Effector memory CD4-positive, alpha-beta T cell (primary cell): Measurements from ENCODE around the gene CPT1A.

Experiments used
- DNase-seq, 3 donors: peaks; one replicate each; pipeline ENCODE4 v3.0.0-alpha.2; 2020
- H3K27ac ChIP-seq: 2 replicates; pipeline ENCODE4 v1.7.0; 2013; ENCODE audit warnings: mild to moderate bottlenecking, low read length, moderate library complexity; ENCODE audit not compliant: insufficient read depth, poor library complexity, severe bottlenecking
- H3K27me3 ChIP-seq: replicated peaks from 2 replicates; pipeline ENCODE4 v1.7.0; 2013; ENCODE audit warnings: mild to moderate bottlenecking, low read length; ENCODE audit not compliant: insufficient read depth, control insufficient read depth, poor library complexity, severe bottlenecking
- H3K36me3 ChIP-seq: 2 replicates; pipeline ENCODE4 v1.7.0; 2013; ENCODE audit warnings: mild to moderate bottlenecking, low read length, moderate library complexity; ENCODE audit not compliant: control insufficient read depth, insufficient read depth
- H3K4me1 ChIP-seq: 2 replicates; pipeline ENCODE4 v1.7.0; 2013; ENCODE audit warnings: low read length, mild to moderate bottlenecking; ENCODE audit not compliant: control insufficient read depth, insufficient read depth, poor library complexity, severe bottlenecking
- H3K4me3 ChIP-seq: 2 replicates; pipeline ENCODE4 v1.7.0; 2013; ENCODE audit warnings: low read length, low read depth, mild to moderate bottlenecking; ENCODE audit not compliant: insufficient read depth, poor library complexity, severe bottlenecking
- H3K9me3 ChIP-seq: 2 replicates; pipeline ENCODE4 v1.7.0; 2013; ENCODE audit warnings: mild to moderate bottlenecking, low read length, moderate library complexity; ENCODE audit not compliant: control insufficient read depth

Gene CPT1A

DNA sequence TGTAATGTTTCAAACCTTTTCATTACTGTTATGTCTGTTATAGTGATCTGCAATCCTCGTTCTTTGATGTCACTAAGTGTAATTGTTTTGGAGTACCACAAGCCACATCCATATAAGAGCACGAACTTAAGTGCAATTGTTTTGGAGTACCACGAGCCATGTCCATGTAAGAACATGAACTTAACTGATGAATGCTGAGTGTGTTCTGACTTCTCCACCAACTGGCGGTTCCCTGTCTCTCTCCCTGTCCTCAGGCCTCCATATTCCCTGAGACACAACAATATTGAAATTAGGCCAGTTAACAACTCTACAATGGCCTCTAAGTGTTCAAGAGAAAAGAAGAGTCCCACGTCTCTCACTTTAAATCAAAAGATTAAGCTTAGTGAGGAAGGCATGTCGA lies 113.9 kb downstream of the CPT1A start:
- no peak for DNase-seq
- Histone ChIP-seq H3K36me3 (no peaks in the 10 kb centered on the region), H3K9me3 (no peaks in the 10 kb centered on the region), H3K27me3 (no peaks in the 10 kb centered on the region), H3K4me3 (no peak overlapping the region), H3K4me1 (no peaks in the 10 kb centered on the region), H3K27ac (no peak overlapping the region)

DNA sequence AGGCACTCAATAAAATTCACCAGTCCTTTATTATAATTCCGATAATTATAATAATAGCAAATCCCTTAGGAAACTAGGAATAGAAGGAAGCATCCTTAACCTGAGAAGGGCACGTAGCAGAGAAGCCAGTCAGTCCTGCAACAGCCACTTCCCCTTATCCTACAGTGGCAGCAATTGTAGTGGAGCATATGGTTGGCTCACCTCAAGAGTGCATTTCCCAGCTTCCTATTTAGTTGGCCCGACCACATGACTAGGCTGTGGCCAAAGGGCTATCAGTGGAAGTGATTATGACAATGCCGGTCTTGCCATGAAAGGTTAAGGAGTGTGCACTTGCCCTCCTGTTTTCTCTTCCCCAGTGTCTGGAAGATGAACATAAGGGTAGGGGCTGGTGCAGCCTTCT lies 117.4 kb downstream of the CPT1A start:
- no peak overlapping the region for H3K27ac ChIP-seq
- no peaks in the 10 kb centered on the region for H3K4me1 ChIP-seq
- H3K4me3 ChIP-seq = no peak overlapping the region
- H3K9me3 ChIP-seq = no peaks in the 10 kb centered on the region
- no peaks in the 10 kb centered on the region for H3K27me3 ChIP-seq
- H3K36me3 ChIP-seq = no peaks in the 10 kb centered on the region
- DNase-seq = no peak

DNA sequence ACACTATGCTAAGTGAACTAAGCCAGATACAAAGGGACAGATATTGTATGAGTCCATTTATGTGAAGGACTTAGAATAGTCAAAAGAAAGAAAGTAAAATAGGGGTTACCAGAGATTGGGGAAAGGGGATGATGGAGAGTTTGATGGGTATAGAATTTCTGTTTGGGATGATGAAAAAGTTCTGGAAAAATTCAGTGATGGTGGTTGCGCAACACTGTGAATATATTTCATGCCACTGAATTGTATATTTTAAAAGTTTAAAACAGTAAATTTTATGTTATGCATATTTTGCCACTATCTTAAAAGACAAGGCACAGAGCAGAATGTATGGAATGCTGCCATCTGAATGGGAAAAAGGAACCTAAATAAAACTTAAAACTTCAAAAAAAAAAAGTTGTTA lies 119.6 kb downstream of the CPT1A start:
- Histone ChIP-seq H3K27me3 (no peaks in the 10 kb centered on the region), H3K4me3 (no peak overlapping the region), H3K4me1 (no peaks in the 10 kb centered on the region), H3K27ac (no peak overlapping the region), H3K9me3 (no peaks in the 10 kb centered on the region), H3K36me3 (no peaks in the 10 kb centered on the region)
- DNase-seq = no peak

- no peaks in the 10 kb centered on the region for H3K9me3 ChIP-seq
- no peak for DNase-seq
- no peak overlapping the region for H3K27ac ChIP-seq
- H3K27me3 ChIP-seq = no peaks in the 10 kb centered on the region
- H3K36me3 ChIP-seq = no peaks in the 10 kb centered on the region
- H3K4me1 ChIP-seq = no peaks in the 10 kb centered on the region
- H3K4me3 ChIP-seq = no peak overlapping the region
Measured at GRCh38 chr11:68721075-68721474, 120.6 kb downstream of the CPT1A start.

DNA sequence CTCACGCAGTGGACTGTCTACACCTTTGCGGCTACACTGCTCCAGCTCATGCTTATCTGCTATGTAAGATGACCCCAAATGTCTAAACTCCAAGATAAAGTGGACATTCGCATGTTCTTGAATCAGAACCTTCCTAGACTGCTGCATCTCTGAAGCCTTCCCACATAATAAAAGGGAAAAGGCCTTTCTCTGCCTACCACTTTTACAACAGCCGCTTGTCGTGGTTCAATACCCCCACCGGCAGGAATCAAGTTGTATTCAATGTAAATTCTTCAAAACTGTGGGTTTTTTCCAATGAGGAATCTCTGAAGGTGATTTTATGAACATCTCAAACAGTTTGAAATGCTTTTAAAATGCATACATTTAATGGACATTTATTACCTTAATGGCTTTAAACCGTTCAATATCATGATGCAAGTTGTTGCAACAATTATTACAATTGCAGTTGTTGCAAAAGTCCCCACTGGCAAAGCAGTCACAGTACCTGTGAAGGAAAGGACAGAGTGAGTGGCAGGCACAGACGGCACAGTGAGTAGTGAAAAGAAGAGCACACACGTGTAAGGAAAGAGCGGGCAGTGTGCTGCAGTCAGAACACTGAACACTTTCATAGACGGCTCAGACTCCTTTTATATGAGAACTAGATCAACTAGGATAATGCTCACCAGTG lies 126.1 kb downstream of the CPT1A start:
- Histone ChIP-seq H3K36me3 (no peaks in the 10 kb centered on the region), H3K4me3 (no peak overlapping the region), H3K27me3 (no peaks in the 10 kb centered on the region), H3K9me3 (no peaks in the 10 kb centered on the region), H3K4me1 (no peaks in the 10 kb centered on the region), H3K27ac (no peak overlapping the region)
- no peak for DNase-seq

DNA sequence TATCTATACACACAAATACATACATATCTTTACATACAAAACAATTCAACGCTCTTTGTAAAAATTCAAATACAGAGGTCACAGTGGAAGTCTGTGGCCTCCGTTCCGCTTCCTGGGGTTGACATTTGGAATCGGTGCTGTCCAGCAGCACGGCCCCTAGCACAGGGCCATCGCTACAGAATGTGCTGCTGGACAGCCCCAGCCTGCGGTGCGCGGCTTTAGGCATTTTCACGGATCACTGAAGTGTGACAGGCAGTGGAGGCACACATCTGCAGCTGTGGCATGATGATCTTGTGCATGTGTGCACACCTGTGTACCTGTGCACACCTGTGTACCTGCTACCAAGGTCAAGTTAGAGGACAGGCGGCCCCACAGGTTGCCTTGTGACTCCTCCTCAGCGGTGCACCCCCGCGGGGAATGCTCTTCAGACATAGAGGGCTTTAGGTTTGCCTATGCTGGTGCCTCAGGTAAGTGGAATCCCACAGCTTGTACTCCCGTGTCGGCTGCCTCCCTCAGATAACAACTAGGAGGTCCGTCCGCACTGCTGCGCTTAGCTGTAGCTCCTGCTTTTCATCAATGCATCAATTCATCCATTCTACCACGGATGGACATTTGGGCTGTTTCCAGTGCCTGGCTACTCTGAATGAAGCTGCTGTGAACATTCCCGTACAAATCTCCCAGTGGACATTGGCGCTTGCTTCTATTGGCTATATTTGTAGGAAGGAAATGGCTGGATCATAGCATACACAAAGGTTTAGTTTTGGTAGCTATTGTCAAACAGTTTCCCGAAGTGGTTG lies 127.5 kb downstream of the CPT1A start:
- Histone ChIP-seq H3K9me3 (no peaks in the 10 kb centered on the region), H3K4me1 (no peaks in the 10 kb centered on the region), H3K27ac (no peak overlapping the region), H3K4me3 (no peak overlapping the region), H3K36me3 (no peaks in the 10 kb centered on the region), H3K27me3 (no peaks in the 10 kb centered on the region)
- no peak for DNase-seq

- H3K27me3 ChIP-seq = no peaks in the 10 kb centered on the region
- no peaks in the 10 kb centered on the region for H3K36me3 ChIP-seq
- no peak overlapping the region for H3K4me3 ChIP-seq
- no peaks in the 10 kb centered on the region for H3K9me3 ChIP-seq
- no peak overlapping the region for H3K27ac ChIP-seq
- no peak for DNase-seq
- no peaks in the 10 kb centered on the region for H3K4me1 ChIP-seq
Measured at GRCh38 chr11:68711114-68711513, 130.6 kb downstream of the CPT1A start.

GRCh38 chr11:68710409-68710808 lies 131.3 kb downstream of the CPT1A start:
- no peak overlapping the region for H3K4me3 ChIP-seq
- no peaks in the 10 kb centered on the region for H3K27me3 ChIP-seq
- DNase-seq = no peak
- no peaks in the 10 kb centered on the region for H3K36me3 ChIP-seq
- no peaks in the 10 kb centered on the region for H3K9me3 ChIP-seq
- no peaks in the 10 kb centered on the region for H3K4me1 ChIP-seq
- H3K27ac ChIP-seq = no peak overlapping the region

GRCh38 chr11:68709062-68709461 lies 132.7 kb downstream of the CPT1A start:
- no peak for DNase-seq

DNA sequence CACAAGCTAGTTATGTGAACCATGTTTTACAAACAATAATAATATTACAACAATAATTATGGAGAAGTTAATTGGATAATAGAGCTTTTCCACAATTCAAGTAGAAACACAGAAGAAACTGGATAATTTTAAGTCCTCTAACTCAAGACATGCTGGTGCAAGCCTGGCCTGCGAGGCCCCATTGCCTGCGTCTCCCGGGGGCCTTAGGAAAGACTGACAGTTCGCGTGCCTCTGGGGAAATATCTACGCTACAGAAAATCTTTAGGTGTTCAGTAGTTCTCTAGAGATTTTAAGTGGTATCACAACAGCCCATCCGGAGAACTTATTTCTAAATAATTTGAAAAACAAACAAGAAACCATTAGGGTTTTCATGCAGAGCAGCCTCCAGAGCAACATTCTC lies 134.2 kb downstream of the CPT1A start:
- Histone ChIP-seq H3K27ac (no peak overlapping the region), H3K4me1 (no peaks in the 10 kb centered on the region), H3K4me3 (no peak overlapping the region), H3K27me3 (no peaks in the 10 kb centered on the region), H3K36me3 (no peaks in the 10 kb centered on the region), H3K9me3 (no peaks in the 10 kb centered on the region)
- no peak for DNase-seq

More at GRCh38 chr11:68709062-68709461, 132.7 kb downstream of the CPT1A start:
- no peaks in the 10 kb centered on the region for H3K4me1 ChIP-seq
- no peaks in the 10 kb centered on the region for H3K27me3 ChIP-seq
- H3K9me3 ChIP-seq = no peaks in the 10 kb centered on the region
- no peak overlapping the region for H3K27ac ChIP-seq
- H3K36me3 ChIP-seq = no peaks in the 10 kb centered on the region
- no peak overlapping the region for H3K4me3 ChIP-seq
